Fibroblast of mammary gland (primary cell): ENCODE data around the gene CSKMT.

Source experiments
- DNase-seq: peaks from one replicate; pipeline ENCODE4 v3.0.0-alpha.2; 2010; ENCODE audit warnings: low read depth
- H3K4me3 ChIP-seq: 2 replicates; pipeline ENCODE4 v1.5.1; 2011; ENCODE audit warnings: low read depth, mild to moderate bottlenecking, low read length, moderate library complexity; ENCODE audit not compliant: control insufficient read depth
- TF ChIP-seq, protein P1 (sequence below): conservative IDR thresholded peaks from 2 replicates; pipeline ENCODE4 v1.5.1; 2011; ENCODE audit warnings: low read depth, low read length, inconsistent platforms; ENCODE audit not compliant: control insufficient read depth, insufficient read depth

CSKMT gene

DNA sequence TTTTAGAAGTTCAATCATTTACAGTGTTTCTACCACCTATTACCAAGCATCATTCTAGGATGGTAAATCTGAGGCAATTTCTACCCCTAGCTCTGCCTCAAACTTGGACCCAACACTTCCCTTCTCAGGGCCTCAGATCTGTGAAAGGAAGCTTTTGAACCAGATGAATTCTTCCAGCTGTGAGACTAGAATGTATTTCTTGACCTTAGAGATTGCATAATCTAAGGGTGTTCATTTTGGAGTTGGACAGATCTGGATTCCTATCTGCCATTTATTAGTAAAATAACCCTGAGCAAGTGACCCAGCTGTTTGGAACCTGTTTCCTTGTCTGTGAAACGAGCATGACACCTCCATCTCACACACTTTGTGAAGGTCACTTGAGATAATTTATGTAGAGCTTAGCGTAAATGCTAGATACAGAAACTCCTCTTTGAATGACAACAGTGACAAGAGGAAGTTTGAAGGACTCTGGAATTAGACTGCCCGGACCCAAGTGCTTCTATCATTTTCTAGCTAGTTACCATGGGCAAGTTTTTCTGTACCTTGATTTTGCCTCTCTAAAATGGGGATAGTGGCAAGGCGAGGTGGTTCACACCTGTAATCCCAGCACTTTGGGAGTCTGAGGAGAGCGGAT is 8.2 kb upstream of the CSKMT start:
- TF ChIP-seq, protein P1, sequence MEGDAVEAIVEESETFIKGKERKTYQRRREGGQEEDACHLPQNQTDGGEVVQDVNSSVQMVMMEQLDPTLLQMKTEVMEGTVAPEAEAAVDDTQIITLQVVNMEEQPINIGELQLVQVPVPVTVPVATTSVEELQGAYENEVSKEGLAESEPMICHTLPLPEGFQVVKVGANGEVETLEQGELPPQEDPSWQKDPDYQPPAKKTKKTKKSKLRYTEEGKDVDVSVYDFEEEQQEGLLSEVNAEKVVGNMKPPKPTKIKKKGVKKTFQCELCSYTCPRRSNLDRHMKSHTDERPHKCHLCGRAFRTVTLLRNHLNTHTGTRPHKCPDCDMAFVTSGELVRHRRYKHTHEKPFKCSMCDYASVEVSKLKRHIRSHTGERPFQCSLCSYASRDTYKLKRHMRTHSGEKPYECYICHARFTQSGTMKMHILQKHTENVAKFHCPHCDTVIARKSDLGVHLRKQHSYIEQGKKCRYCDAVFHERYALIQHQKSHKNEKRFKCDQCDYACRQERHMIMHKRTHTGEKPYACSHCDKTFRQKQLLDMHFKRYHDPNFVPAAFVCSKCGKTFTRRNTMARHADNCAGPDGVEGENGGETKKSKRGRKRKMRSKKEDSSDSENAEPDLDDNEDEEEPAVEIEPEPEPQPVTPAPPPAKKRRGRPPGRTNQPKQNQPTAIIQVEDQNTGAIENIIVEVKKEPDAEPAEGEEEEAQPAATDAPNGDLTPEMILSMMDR = no peak
- no peak for DNase-seq
- no peak overlapping the region for H3K4me3 ChIP-seq

- TF ChIP-seq, protein P1 = no peak
- peak; percentile 43 for DNase-seq
- H3K4me3 ChIP-seq = peak overlapping the region; percentile 94
Measured at GRCh38 chr11:62664405-62665074, 572 bp upstream of the CSKMT start.

DNA sequence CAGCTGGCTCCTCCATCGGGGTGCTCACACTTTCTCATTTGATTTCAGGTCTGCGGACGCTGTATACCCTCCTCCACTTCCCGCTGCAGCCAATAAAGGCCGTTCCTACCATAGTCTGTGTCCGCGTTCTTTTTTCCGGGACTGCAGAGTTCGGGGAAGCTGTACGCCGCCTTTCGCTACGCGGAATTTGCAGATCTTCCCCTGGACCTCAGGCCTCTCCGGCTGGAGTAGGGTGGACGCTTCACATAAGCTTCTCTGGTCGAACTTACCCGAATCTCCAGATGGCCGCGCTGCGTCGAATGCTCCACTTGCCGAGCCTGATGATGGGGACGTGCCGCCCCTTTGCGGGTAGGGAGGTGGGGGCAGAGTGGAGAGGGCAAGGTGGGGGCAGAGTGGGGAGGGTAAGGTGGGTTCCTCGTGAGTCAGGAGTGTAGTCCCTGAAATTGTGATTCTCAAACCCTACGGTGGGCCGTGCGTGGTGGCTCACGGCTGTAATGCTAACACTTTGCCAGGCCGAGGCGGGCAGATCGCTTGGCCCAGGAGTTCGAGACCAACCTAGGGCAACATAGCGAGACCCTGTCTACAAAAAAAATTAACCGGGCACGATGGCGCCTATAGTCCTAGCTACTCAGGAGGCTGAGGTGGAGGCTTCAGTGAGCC is 617 bp downstream of the CSKMT start:
- TF ChIP-seq, protein P1 = no peak
- peak; percentile 59 for DNase-seq
- H3K4me3 ChIP-seq = peak overlapping the region; percentile 94

GRCh38 chr11:62666259-62666926 is 1.3 kb downstream of the CSKMT start:
- H3K4me3 ChIP-seq = peak overlapping the region; percentile 94
- TF ChIP-seq, protein P1 = no peak
- DNase-seq = no peak

DNA sequence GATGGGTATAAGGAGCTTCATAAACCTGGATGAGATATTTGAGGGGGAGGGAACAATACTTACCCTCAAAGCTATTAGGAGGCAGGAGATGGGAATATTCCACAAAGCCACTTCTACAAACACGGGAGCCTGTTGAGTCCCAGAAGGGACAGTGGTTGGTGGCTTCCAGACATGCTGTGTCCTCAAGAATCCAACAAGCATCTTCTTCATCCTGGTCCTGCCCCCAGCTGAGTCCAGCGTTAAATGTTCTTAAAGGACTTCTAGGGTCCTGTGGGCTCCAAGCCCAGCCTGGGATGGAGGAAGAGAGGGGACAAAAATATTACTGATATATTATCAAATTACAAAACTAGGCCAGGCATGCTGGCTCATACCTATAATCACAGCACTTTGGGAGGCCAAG is 2.3 kb downstream of the CSKMT start:
- H3K4me3 ChIP-seq = no peak overlapping the region
- TF ChIP-seq, protein P1 = no peak
- no peak for DNase-seq

DNA sequence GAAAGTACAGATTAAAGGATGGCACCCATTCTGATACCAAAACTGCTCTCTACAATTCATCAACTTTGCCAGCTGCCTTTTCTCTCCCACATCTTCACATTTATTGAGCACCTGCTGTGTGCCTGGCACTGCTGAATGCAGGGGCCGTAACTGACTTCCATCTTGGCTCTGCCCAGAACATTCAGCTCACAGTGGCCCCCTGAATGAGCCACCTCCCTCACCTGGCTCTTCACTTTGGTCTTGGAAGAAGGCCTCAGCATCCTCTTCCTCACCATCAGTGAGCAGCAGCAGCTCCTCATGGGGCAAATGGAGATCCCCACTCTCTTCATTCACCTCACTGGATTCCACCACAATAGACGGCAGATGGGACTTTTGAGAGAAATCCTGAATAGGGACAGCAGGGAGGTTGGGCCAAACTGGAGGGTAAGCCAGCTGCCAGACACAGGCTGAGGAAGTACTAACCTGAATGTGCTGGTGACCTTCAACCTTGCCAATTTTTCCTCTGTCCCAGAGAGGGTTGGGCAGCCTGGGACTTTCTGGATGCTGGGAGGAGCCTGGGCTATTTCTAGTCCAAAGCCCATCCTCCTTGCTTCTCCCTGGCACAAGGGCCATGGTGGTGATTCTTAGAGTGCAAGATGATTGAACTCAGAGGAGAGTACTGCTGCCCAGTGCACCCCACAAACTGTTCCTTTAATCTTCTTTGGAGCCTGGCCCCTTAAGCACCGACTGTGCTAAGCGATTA is 4.5 kb downstream of the CSKMT start:
- TF ChIP-seq, protein P1 = no peak
- H3K4me3 ChIP-seq = no peak overlapping the region
- DNase-seq = no peak
